ENCODE measurements around the gene RIN2. TPM values are rescaled to one million over a fixed set of nuclear protein-coding genes. Genes with fewer than 3 reads are reported as not detected.

RIN2 gene
- total RNA-seq, 1 experiment from 2014 or later, result 1.5 TPM

- intact Hi-C loops (cut with micrococcal nuclease), result loop anchor here (5.0 to 10.0 kb wide), 4 partner anchors 98 to 778 kb away; partner anchors contain the start of gene NAA20
- POLR2A ChIA-PET, result interaction anchor here (0.9 kb wide), 1 partner anchor 208 kb away, joined by 3 read pairs; no protein-coding TSS in a partner anchor
- TF ChIP-seq JUND (IDR thresholded peaks at IDR 0.05) (no peak), RAD21 (IDR thresholded peaks at IDR 0.05; ENCODE audit: low read depth) (no peak), EZH2 (IDR thresholded peaks at IDR 0.05) (no peak), ATF3 (IDR thresholded peaks at IDR 0.05) (no peak)
- no TSS peak for BruUV-seq (replicated peaks)
- ATAC-seq, result no peak
- H3K4me3 ChIP-seq (replicated peaks in 1 of 2; ENCODE audit: low read depth in 1 of 2, low read length in 2 of 2), result no peak overlapping the region
- no peaks in the 10 kb centered on the region for H3K27me3 ChIP-seq (ENCODE audit: insufficient read depth, low read length)
- no peaks in the 10 kb centered on the region for H4K20me1 ChIP-seq (ENCODE audit: insufficient read depth)
- RAD21 ChIA-PET (ENCODE audit: low non-redundant PET in 1 of 2, low total read pairs in 2 of 2, uncharacterized antibody in 2 of 2, unreplicated experiment in 2 of 2), result no interaction called here
- CTCF ChIA-PET, result interaction anchor here (1.2 kb wide), 1 partner anchor 16 kb away, joined by 3 read pairs; no protein-coding TSS in a partner anchor
- no peak overlapping the region for H3K9ac ChIP-seq (ENCODE audit: low read length)
- DNase-seq (ENCODE audit: low read depth, low spot score), result no peak
- H3K9me2 ChIP-seq (ENCODE audit: insufficient read depth), result no peaks in the 10 kb centered on the region
- H3K36me3 ChIP-seq (ENCODE audit: control insufficient read depth in 1 of 2, insufficient read depth in 2 of 2, low read length in 2 of 2), result no peaks in the 10 kb centered on the region
- no peaks in the 10 kb centered on the region for H3K9me3 ChIP-seq (ENCODE audit: control insufficient read depth in 1 of 2, insufficient read depth in 1 of 2, low read depth in 1 of 2, low read length in 2 of 2)
- H3K4me1 ChIP-seq (ENCODE audit: control insufficient read depth in 1 of 2, insufficient read depth in 2 of 2, low read length in 2 of 2), result peaks cover 11 to 17% of the 10 kb centered on the region in 2 experiments
- no peak overlapping the region for H2AFZ ChIP-seq (ENCODE audit: low read depth, low read length, poor library complexity, severe bottlenecking)
- H3K4me2 ChIP-seq (ENCODE audit: low read length), result no peak overlapping the region
- H3K79me2 ChIP-seq (ENCODE audit: insufficient read depth, low read length), result no peaks in the 10 kb centered on the region
- no peak overlapping the region for H3K27ac ChIP-seq (ENCODE audit: low read depth, low read length)
Measured at GRCh38 chr20:19786311-19786710, 28.3 kb downstream of the RIN2 start.

- no peaks in the 10 kb centered on the region for H3K9me3 ChIP-seq (ENCODE audit: control insufficient read depth in 1 of 2, insufficient read depth in 1 of 2, low read depth in 1 of 2, low read length in 2 of 2)
- no peaks in the 10 kb centered on the region for H3K9me2 ChIP-seq (ENCODE audit: insufficient read depth)
- no peak overlapping the region for H2AFZ ChIP-seq (ENCODE audit: low read depth, low read length, poor library complexity, severe bottlenecking)
- no peak overlapping the region for H3K4me2 ChIP-seq (ENCODE audit: low read length)
- ATAC-seq (no peak), DNase-seq (ENCODE audit: low read depth, low spot score) (no peak)
- H3K4me3 ChIP-seq (replicated peaks in 1 of 2; ENCODE audit: low read depth in 1 of 2, low read length in 2 of 2), result no peak overlapping the region
- H4K20me1 ChIP-seq (ENCODE audit: insufficient read depth), result no peaks in the 10 kb centered on the region
- RAD21 ChIA-PET (ENCODE audit: low non-redundant PET in 1 of 2, low total read pairs in 2 of 2, uncharacterized antibody in 2 of 2, unreplicated experiment in 2 of 2), result no interaction called here
- H3K36me3 ChIP-seq (ENCODE audit: control insufficient read depth in 1 of 2, insufficient read depth in 2 of 2, low read length in 2 of 2), result no peaks in the 10 kb centered on the region
- no peaks in the 10 kb centered on the region for H3K79me2 ChIP-seq (ENCODE audit: insufficient read depth, low read length)
- no TSS peak for BruUV-seq (replicated peaks)
- no peak overlapping the region for H3K9ac ChIP-seq (ENCODE audit: low read length)
- H3K27ac ChIP-seq (ENCODE audit: low read depth, low read length), result no peak overlapping the region
- intact Hi-C loops (cut with micrococcal nuclease), result loop anchor here (5.0 to 10.0 kb wide), 4 partner anchors 97 to 777 kb away; partner anchors contain the start of gene NAA20
- no peaks in the 10 kb centered on the region for H3K27me3 ChIP-seq (ENCODE audit: insufficient read depth, low read length)
- CTCF ChIA-PET, result no interaction called here
- peaks cover 11 to 17% of the 10 kb centered on the region in 2 experiments for H3K4me1 ChIP-seq (ENCODE audit: control insufficient read depth in 1 of 2, insufficient read depth in 2 of 2, low read length in 2 of 2)
- POLR2A ChIA-PET, result no interaction called here
- TF ChIP-seq POLR2A (IDR thresholded peaks at IDR 0.05; ENCODE audit: borderline replicate concordance, extremely low read depth, insufficient read depth, insufficient read length) (no peak), EZH2phosphoT487 (IDR thresholded peaks at IDR 0.05; ENCODE audit: borderline replicate concordance) (no peak), ATF3 (IDR thresholded peaks at IDR 0.05) (no peak), CEBPB (IDR thresholded peaks at IDR 0.05; ENCODE audit: low read depth) (no peak), EZH2 (IDR thresholded peaks at IDR 0.05) (no peak), ZBTB33 (IDR thresholded peaks at IDR 0.05; ENCODE audit: extremely low read depth, insufficient replicate concordance, low read length) (no peak), POLR2AphosphoS5 (IDR thresholded peaks at IDR 0.05; ENCODE audit: low read depth, low read length) (no peak), ZFX (IDR thresholded peaks at IDR 0.05) (no peak)
Measured at GRCh38 chr20:19787366-19787765, 29.3 kb downstream of the RIN2 start.

Measured in HCT116 (cell line).